GM23338 (cell line): ENCODE results near the gene DPF3. TPM values are rescaled to one million over a fixed set of nuclear protein-coding genes. Genes with fewer than 3 reads are reported as not detected.

ENCODE experiments used
- ATAC-seq: fragments of 200-7000 bp; cut with Tn5 transposase; 3 replicates; pipeline ENCODE4 v1.9.1; 2020
- DNase-seq: peaks from one replicate; pipeline ENCODE4 v3.0.0-alpha.2; 2015; ENCODE audit warnings: low spot score
- H2AFZ ChIP-seq: fragments of 200-600 bp; sonication (generic); 2 replicates; pipeline ENCODE4 v1.8.0; 2016; ENCODE audit warnings: antibody characterized with exemption, mild to moderate bottlenecking, moderate library complexity
- H3F3A ChIP-seq: fragments of 200-600 bp; sonication (generic); replicated peaks from 2 replicates; pipeline ENCODE4 v1.8.0; 2017; ENCODE audit warnings: antibody characterized with exemption, mixed run types, low read depth
- H3K27ac ChIP-seq: fragments of 200-600 bp; sonication (generic); 2 replicates; pipeline ENCODE4 v1.6.1; 2016; ENCODE audit warnings: low read depth
- H3K27me3 ChIP-seq: fragments of 200-600 bp; sonication (generic); 2 replicates; pipeline ENCODE4 v1.8.0; 2016; ENCODE audit warnings: mild to moderate bottlenecking, mixed run types, moderate library complexity; ENCODE audit not compliant: insufficient read depth
- H3K36me3 ChIP-seq: fragments of 200-600 bp; sonication (generic); 2 replicates; pipeline ENCODE4 v1.8.0; 2016; ENCODE audit warnings: mild to moderate bottlenecking; ENCODE audit not compliant: insufficient read depth
- H3K4me1 ChIP-seq: fragments of 200-600 bp; sonication (generic); 2 replicates; pipeline ENCODE4 v1.8.0; 2016; ENCODE audit warnings: mild to moderate bottlenecking, moderate library complexity; ENCODE audit not compliant: insufficient read depth
- H3K4me2 ChIP-seq: fragments of 200-600 bp; sonication (generic); 2 replicates; pipeline ENCODE4 v1.7.1; 2017; ENCODE audit warnings: mixed run types
- H3K4me3 ChIP-seq: fragments of 200-600 bp; sonication (generic); 2 replicates; pipeline ENCODE4 v1.6.1; 2016; ENCODE audit warnings: mixed run types
- H3K79me2 ChIP-seq: fragments of 200-600 bp; sonication (generic); replicated peaks from 2 replicates; pipeline ENCODE4 v1.8.0; 2017; ENCODE audit warnings: mild to moderate bottlenecking; ENCODE audit not compliant: insufficient read depth
- H3K9me2 ChIP-seq: fragments of 200-600 bp; sonication (generic); 2 replicates; pipeline ENCODE4 v1.8.0; 2017; ENCODE audit not compliant: insufficient read depth
- H4K20me1 ChIP-seq: fragments of 200-600 bp; sonication (generic); replicated peaks from 2 replicates; pipeline ENCODE4 v1.8.0; 2017; ENCODE audit warnings: mild to moderate bottlenecking; ENCODE audit not compliant: insufficient read depth
- H3K27ac Mint-ChIP-seq: 2 replicates; pipeline ENCODE4 v1.8.0; 2020; ENCODE audit warnings: inconsistent platforms, mild to moderate bottlenecking, moderate library complexity, mixed read lengths
- H3K27me3 Mint-ChIP-seq: 3 replicates; pipeline ENCODE4 v1.8.0; 2022; ENCODE audit warnings: low read depth, mild to moderate bottlenecking, moderate library complexity, mixed read lengths, inconsistent platforms; ENCODE audit not compliant: insufficient read depth, poor library complexity
- H3K36me3 Mint-ChIP-seq: 3 replicates; pipeline ENCODE4 v1.8.0; 2021; ENCODE audit warnings: low read depth, mild to moderate bottlenecking, inconsistent platforms, moderate library complexity, mixed read lengths
- H3K4me1 Mint-ChIP-seq: 3 replicates; pipeline ENCODE4 v1.8.0; 2020; ENCODE audit warnings: mild to moderate bottlenecking, inconsistent platforms, mixed read lengths
- H3K4me3 Mint-ChIP-seq: 3 replicates; pipeline ENCODE4 v1.8.0; 2021; ENCODE audit warnings: moderate library complexity, mild to moderate bottlenecking, inconsistent platforms, mixed read lengths
- H3K9me3 Mint-ChIP-seq: 3 replicates; pipeline ENCODE4 v1.8.0; 2020; ENCODE audit warnings: moderate library complexity, mild to moderate bottlenecking, inconsistent platforms, mixed read lengths
- NANOG ChIP-seq: IDR thresholded peaks from 2 replicates; pipeline ENCODE4 v1.6.1; 2016; ENCODE audit warnings: antibody characterized with exemption, borderline replicate concordance
- STAT1 ChIP-seq: IDR thresholded peaks from one replicate; pipeline ENCODE4 v1.6.1; 2016; ENCODE audit warnings: antibody characterized with exemption; ENCODE audit not compliant: unreplicated experiment
- ZNF331 ChIP-seq: fragments of 250-450 bp; sonication (Bioruptor Pico); IDR thresholded peaks from 2 replicates; pipeline ENCODE4 v1.5.0; 2020; ENCODE audit warnings: low read depth, mild to moderate bottlenecking, moderate library complexity
- polyA plus RNA-seq: library from polyadenylated mRNA; unstranded; fragments of >200 nt; fragmentation: Nextera tagmentation; extraction: Ambion mirVana; gene quantifications from 2 replicates; pipeline ENCODE4 v1.2.1, GENCODE V29; 2016
- total RNA-seq: library from RNA; depleted of rRNA; stranded (reverse); fragments of >200 nt; shearing (Covaris generic); gene quantifications from 2 replicates; pipeline ENCODE4 v1.2.3, GENCODE V29; 2014
- TF ChIP-seq, protein P1 (sequence below): IDR thresholded peaks from 2 replicates; pipeline ENCODE4 v1.6.1; 2016; ENCODE audit warnings: antibody characterized with exemption
- TF ChIP-seq, protein P2 (sequence below), 2 experiments: fragments of 200-600 bp in 1 of 2; sonication (generic) in 1 of 2; conservative IDR thresholded peaks; 2 replicates each; pipeline versions ENCODE4 v1.5.1 to v1.6.1; 2016 to 2017; ENCODE audit warnings: antibody characterized with exemption in 2 of 2, low read depth in 2 of 2, mild to moderate bottlenecking in 2 of 2, moderate library complexity in 1 of 2
- TF ChIP-seq, protein P3 (sequence below): IDR thresholded peaks from one replicate; pipeline ENCODE4 v1.6.1; 2018; ENCODE audit warnings: antibody characterized with exemption; ENCODE audit not compliant: unreplicated experiment

The DPF3 gene
- total and polyA plus RNA-seq, 2 experiments from 2014 or later = 0.18 to 1.0 TPM

DNA sequence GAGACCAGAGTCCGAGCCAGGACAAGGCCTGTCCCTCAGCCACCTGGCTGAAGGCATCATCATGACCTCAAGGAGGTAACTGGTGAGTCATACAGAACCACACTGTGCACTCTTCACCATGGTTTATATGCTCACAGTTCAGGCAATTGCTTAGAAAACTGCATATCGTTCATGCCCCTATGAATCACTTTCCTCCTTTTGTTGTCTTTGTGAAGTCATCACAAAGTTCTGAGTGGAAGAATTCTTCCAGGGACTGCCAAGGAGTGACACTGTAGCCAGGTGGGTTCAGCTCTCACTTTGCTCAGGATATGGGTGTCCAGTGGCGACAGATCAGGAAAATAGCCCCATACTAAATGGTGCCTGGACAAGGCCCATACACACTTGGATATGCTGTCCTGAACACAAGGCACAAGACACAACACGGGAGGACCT is 92.5 kb downstream of the DPF3 start (continued):
- TF ChIP-seq, protein P1, sequence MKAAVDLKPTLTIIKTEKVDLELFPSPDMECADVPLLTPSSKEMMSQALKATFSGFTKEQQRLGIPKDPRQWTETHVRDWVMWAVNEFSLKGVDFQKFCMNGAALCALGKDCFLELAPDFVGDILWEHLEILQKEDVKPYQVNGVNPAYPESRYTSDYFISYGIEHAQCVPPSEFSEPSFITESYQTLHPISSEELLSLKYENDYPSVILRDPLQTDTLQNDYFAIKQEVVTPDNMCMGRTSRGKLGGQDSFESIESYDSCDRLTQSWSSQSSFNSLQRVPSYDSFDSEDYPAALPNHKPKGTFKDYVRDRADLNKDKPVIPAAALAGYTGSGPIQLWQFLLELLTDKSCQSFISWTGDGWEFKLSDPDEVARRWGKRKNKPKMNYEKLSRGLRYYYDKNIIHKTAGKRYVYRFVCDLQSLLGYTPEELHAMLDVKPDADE = no peak
- no peak for TF ChIP-seq ZNF331 (CRISPR knock-in tag)
- TF ChIP-seq STAT1 = no peak
- TF ChIP-seq, protein P2, sequence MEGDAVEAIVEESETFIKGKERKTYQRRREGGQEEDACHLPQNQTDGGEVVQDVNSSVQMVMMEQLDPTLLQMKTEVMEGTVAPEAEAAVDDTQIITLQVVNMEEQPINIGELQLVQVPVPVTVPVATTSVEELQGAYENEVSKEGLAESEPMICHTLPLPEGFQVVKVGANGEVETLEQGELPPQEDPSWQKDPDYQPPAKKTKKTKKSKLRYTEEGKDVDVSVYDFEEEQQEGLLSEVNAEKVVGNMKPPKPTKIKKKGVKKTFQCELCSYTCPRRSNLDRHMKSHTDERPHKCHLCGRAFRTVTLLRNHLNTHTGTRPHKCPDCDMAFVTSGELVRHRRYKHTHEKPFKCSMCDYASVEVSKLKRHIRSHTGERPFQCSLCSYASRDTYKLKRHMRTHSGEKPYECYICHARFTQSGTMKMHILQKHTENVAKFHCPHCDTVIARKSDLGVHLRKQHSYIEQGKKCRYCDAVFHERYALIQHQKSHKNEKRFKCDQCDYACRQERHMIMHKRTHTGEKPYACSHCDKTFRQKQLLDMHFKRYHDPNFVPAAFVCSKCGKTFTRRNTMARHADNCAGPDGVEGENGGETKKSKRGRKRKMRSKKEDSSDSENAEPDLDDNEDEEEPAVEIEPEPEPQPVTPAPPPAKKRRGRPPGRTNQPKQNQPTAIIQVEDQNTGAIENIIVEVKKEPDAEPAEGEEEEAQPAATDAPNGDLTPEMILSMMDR (conservative IDR thresholded peaks at IDR 0.05; ENCODE audit: low read depth in 2 of 2) = no peak
- no peak for TF ChIP-seq NANOG
- TF ChIP-seq, protein P3, sequence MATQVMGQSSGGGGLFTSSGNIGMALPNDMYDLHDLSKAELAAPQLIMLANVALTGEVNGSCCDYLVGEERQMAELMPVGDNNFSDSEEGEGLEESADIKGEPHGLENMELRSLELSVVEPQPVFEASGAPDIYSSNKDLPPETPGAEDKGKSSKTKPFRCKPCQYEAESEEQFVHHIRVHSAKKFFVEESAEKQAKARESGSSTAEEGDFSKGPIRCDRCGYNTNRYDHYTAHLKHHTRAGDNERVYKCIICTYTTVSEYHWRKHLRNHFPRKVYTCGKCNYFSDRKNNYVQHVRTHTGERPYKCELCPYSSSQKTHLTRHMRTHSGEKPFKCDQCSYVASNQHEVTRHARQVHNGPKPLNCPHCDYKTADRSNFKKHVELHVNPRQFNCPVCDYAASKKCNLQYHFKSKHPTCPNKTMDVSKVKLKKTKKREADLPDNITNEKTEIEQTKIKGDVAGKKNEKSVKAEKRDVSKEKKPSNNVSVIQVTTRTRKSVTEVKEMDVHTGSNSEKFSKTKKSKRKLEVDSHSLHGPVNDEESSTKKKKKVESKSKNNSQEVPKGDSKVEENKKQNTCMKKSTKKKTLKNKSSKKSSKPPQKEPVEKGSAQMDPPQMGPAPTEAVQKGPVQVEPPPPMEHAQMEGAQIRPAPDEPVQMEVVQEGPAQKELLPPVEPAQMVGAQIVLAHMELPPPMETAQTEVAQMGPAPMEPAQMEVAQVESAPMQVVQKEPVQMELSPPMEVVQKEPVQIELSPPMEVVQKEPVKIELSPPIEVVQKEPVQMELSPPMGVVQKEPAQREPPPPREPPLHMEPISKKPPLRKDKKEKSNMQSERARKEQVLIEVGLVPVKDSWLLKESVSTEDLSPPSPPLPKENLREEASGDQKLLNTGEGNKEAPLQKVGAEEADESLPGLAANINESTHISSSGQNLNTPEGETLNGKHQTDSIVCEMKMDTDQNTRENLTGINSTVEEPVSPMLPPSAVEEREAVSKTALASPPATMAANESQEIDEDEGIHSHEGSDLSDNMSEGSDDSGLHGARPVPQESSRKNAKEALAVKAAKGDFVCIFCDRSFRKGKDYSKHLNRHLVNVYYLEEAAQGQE = no peak

DNA sequence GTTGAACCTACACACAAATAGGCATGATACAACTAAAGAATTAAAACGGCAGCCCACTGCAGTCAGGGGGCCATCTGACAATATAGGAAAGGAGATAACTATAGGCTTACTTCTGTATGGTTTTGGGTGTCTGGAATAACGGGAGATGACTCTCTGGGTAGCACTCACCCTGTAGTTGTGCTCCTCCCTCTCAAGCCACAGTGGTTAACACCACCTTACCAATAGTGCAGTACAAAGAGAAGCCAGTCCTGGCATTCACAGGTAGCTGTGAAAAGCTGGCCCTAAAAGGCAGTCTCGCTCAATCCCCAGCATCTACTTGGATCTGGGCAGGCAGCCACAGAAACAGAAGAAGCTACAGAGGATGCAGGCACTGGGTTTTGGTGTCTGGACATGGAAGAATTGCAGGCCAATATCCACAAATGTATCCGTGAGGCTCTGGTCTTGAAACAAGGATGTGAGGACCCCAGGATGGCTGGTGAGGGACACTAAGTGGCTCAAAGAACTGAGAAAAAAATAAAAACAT is 93.0 kb downstream of the DPF3 start:
- DNase-seq = no peak
- Mint-ChIP-seq H3K27me3 (peaks cover 54% of the 10 kb centered on the region), H3K27ac (no peak overlapping the region), H3K4me3 (no peak overlapping the region), H3K36me3 (peaks cover 4% of the 10 kb centered on the region), H3K9me3 (peaks cover 8% of the 10 kb centered on the region; the same call in 2 of the 3 replicates), H3K4me1 (peaks cover 27% of the 10 kb centered on the region)
- Histone ChIP-seq H3K4me1 (peaks cover 13% of the 10 kb centered on the region), H4K20me1 (no peaks in the 10 kb centered on the region), H3K9me2 (peaks cover 17% of the 10 kb centered on the region), H3K79me2 (no peaks in the 10 kb centered on the region), H3K36me3 (no peaks in the 10 kb centered on the region), H3F3A (no peaks in the 10 kb centered on the region), H3K27ac (no peak overlapping the region), H2AFZ (no peak overlapping the region), H3K4me2 (no peak overlapping the region), H3K27me3 (peaks cover 35% of the 10 kb centered on the region), H3K4me3 (no peak overlapping the region)
- TF ChIP-seq, protein P3 = no peak
- TF ChIP-seq, protein P1 = no peak
- no peak for TF ChIP-seq NANOG
- ATAC-seq = no peak
